Measurements from ENCODE around the gene ZFAND5. TPM values are rescaled to one million over a fixed set of nuclear protein-coding genes. Genes with fewer than 3 reads are reported as not detected.

Gene ZFAND5
- total RNA-seq, 1 donor from 2014 or later: 105 TPM

DNA sequence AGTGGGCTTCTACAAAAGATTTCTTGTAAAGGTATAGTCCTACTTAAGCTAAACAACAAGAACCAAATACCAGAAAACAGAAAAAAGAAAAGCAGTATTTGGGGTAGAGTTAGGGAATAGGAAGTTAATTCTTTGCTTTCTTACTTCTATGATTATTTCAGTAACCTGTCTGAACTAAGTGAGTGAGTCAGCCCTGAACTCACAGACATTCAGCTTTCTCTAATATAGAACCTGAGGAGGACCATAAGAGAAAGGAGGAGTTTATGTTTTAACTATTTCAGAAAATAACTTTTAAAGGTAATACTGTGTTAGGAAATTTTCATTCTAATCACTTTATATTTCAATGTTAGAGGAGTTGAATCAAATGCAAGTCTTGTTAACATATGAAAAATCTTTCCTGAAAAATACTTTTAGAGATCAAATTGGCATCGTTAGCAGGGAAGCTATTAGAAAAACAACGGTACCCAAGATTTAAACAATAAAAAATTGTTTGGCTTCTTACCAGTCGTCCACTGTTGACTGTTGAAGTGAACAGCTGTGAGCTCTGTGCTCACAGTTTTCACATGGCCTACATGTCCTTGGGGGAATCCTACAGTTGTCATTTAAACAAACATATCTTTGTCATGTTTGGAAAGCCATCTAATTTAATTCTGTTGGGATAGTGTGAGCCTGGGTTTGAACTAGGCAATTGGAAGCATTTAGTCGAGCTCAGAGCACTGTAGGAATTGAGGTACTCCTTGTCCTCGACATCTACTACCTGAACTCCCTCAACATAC lies 19.9 kb upstream of the ZFAND5 start:
- TF ChIP-seq, protein P1, sequence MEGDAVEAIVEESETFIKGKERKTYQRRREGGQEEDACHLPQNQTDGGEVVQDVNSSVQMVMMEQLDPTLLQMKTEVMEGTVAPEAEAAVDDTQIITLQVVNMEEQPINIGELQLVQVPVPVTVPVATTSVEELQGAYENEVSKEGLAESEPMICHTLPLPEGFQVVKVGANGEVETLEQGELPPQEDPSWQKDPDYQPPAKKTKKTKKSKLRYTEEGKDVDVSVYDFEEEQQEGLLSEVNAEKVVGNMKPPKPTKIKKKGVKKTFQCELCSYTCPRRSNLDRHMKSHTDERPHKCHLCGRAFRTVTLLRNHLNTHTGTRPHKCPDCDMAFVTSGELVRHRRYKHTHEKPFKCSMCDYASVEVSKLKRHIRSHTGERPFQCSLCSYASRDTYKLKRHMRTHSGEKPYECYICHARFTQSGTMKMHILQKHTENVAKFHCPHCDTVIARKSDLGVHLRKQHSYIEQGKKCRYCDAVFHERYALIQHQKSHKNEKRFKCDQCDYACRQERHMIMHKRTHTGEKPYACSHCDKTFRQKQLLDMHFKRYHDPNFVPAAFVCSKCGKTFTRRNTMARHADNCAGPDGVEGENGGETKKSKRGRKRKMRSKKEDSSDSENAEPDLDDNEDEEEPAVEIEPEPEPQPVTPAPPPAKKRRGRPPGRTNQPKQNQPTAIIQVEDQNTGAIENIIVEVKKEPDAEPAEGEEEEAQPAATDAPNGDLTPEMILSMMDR (conservative IDR thresholded peaks at IDR 0.05; ENCODE audit: low read depth, low read length): no peak
- DNase-seq (ENCODE audit: low read depth): no peak
- H3K4me3 ChIP-seq (ENCODE audit: low read depth, low read length): no peak overlapping the region

DNA sequence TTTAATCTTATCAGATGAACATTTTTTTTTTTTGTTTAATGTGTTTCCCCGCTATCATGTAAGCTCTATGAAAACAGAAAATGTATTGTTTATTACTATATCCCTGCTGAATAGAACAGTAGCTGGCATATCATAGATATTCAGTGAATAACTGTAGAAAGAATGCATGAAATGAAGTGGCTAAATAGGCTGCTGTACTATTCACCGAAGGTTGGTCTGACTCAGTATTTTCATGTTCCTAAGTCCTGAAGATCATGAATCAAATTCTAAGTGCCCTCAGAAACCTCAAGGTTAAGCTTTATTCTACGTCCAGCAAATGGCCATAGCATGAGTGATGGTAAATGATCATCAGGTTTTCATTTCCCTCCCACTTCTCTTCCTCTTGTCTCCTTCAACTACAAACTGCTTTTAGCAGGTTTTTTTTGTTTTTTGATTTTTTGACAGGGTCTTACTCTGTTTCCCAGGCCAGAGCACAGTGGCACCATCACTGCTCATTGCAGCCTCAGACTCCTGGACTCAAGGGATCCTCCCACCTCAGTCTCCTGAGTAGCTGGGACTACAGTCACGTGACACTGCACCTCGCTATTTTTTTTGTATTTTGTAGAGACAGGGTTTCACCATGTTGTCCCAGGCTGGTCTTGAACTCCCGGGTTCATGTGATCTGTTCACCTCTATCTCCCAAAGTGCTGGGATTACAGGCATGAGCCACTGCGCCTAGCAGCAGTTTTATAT lies 19.1 kb upstream of the ZFAND5 start:
- TF ChIP-seq, protein P1 (conservative IDR thresholded peaks at IDR 0.05; ENCODE audit: low read depth, low read length): no peak
- H3K4me3 ChIP-seq (ENCODE audit: low read depth, low read length): no peak overlapping the region
- DNase-seq (ENCODE audit: low read depth): peak; percentile 31

DNA sequence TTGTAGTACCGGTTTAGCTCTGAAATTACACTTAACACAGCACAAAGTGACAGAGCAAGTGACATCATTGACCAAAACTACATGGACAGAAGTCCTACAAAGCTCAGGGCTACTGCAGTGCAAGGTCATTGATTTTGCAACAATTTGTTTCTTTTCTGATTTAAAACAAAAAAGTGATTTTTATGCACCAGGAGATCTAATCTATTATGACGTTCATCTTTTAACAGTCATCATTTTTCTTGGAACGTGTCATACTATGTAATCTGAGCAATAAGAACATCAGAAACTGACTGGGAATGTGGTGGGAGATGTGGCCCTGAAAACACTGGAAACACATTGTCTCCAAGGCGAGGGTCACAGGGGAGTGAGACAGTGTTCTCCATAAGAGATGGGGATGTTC lies 17.4 kb upstream of the ZFAND5 start:
- H3K4me3 ChIP-seq (ENCODE audit: low read depth, low read length): no peak overlapping the region
- DNase-seq (ENCODE audit: low read depth): no peak
- TF ChIP-seq, protein P1 (conservative IDR thresholded peaks at IDR 0.05; ENCODE audit: low read depth, low read length): no peak

DNA sequence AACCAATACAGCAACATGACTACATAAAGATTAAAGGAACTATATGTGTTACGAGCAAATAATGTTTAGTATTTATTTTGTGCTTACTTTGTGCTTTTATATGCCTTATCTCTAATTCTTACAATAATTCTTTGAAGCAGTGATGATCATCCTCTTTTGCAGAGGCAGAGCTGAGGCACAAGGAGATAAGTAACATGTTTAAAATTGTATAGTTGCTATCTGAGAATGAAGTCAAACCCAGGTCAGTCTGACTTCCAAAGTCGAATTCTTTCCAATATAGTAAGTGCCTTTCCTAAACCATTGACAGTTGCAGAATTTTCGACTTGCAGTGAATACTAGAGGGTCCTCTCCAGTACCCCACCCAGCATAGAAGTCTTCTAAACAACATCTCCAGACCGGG lies 12.0 kb upstream of the ZFAND5 start:
- no peak for DNase-seq (ENCODE audit: low read depth)
- H3K4me3 ChIP-seq (ENCODE audit: low read depth, low read length): no peak overlapping the region
- TF ChIP-seq, protein P1 (conservative IDR thresholded peaks at IDR 0.05; ENCODE audit: low read depth, low read length): no peak

DNA sequence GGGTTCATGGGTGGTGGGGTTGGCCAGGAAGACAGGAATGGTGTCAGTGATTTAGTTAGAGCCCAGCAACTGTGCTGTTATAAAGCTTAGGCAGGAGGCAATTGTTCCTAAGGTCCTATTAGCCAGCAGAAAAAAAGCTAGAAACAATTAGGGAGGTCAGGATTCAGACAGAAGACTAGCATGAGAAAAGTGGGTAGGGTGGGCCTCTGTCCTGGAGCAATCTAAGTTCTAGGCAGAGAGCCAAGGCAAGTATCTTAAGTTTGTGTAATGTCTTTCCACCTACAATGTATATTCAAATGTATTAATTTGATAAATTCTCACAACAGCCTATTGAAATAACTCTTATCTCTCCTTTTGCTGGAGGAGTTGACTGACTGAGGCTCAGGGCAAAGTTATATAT lies 6.1 kb upstream of the ZFAND5 start:
- TF ChIP-seq, protein P1 (conservative IDR thresholded peaks at IDR 0.05; ENCODE audit: low read depth, low read length): no peak
- no peak overlapping the region for H3K4me3 ChIP-seq (ENCODE audit: low read depth, low read length)
- no peak for DNase-seq (ENCODE audit: low read depth)

DNA sequence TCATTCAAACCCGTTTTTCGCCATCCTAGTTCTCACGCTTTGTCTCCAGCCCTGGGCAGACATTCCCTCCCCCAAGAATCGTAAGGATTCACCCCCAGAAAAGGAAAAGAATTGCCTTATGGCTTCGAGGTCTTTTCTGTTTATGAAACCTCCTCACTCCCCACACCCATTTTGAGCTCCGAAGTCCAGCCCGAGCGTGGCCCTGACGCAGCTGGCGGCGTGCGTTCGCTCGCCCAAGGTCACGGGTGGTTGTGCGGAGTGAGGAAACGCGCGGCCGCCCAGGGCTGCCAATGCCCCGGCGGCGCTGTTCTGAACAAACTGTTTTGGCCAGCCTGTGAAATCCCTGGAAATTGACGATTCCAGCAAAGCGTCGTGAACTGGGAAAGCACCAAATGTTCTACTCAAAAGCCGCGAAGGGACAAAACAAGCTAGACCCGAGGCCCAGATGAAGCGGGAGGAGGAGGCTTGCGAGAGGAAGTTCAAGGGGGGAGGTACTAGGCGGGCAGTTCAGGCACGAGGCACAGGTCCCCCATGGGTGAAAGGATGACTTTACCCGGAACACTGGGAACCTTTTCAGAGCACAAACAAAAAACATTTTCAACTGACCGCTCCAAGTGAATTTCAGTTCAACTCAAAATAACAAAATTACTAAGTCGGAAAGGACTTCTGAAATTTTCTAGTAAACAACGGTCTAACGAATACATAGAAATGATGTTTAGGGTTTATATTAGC lies 683 bp upstream of the ZFAND5 start:
- peak; percentile 87 for DNase-seq (ENCODE audit: low read depth)
- peak overlapping the region; percentile 46 for H3K4me3 ChIP-seq (ENCODE audit: low read depth, low read length)
- TF ChIP-seq, protein P1 (conservative IDR thresholded peaks at IDR 0.05; ENCODE audit: low read depth, low read length): peak; percentile 37

Measured in epithelial cell of proximal tubule (primary cell).